Measurements from ENCODE around the gene APLP2. TPM values are rescaled to one million over a fixed set of nuclear protein-coding genes. Genes with fewer than 3 reads are reported as not detected.

Gene APLP2
- total and polyA plus RNA-seq, 4 experiments from 2014 or later, result 33.0 to 65.3 (median 50.3) TPM

- Mint-ChIP-seq H3K27ac (no peak overlapping the region), H3K36me3 (no peaks in the 10 kb centered on the region), H3K4me1 (peaks cover 0 to 5% (median 1%) of the 10 kb centered on the region in 4 donors), H3K4me3 (no peak overlapping the region), H3K27me3 (peaks cover 8 to 13% of the 10 kb centered on the region in 2 donors), H3K9me3 (peaks cover 0 to 3% (median 0%) of the 10 kb centered on the region in 8 donors)
- no peak for DNase-seq
- Histone ChIP-seq H3K27ac (ENCODE audit: low read depth, low read length) (no peak overlapping the region), H3K9me3 (ENCODE audit: control insufficient read depth in 1 of 2, low read length in 2 of 2) (no peaks in the 10 kb centered on the region), H3K4me1 (ENCODE audit: insufficient read depth, low read length) (no peaks in the 10 kb centered on the region), H3K4me3 (ENCODE audit: low read length in 2 of 2) (no peak overlapping the region), H3K27me3 (ENCODE audit: insufficient read depth, low read length) (no peaks in the 10 kb centered on the region), H3K36me3 (ENCODE audit: insufficient read depth, low read length) (no peaks in the 10 kb centered on the region)
- intact Hi-C loops (cut with micrococcal nuclease), result no loop called here
- POLR2A ChIA-PET (ENCODE audit: partially characterized antibody), result no interaction called here
- CTCF ChIA-PET (ENCODE audit: partially characterized antibody), result no interaction called here
Measured at GRCh38 chr11:130040281-130040940, 29.3 kb upstream of the APLP2 start.

- Histone ChIP-seq H3K36me3 (ENCODE audit: insufficient read depth, low read length) (no peaks in the 10 kb centered on the region), H3K4me1 (ENCODE audit: insufficient read depth, low read length) (no peaks in the 10 kb centered on the region), H3K9me3 (ENCODE audit: control insufficient read depth in 1 of 2, low read length in 2 of 2) (no peaks in the 10 kb centered on the region), H3K4me3 (ENCODE audit: low read length in 2 of 2) (no peak overlapping the region), H3K27me3 (ENCODE audit: insufficient read depth, low read length) (no peaks in the 10 kb centered on the region), H3K27ac (ENCODE audit: low read depth, low read length) (no peak overlapping the region)
- Mint-ChIP-seq H3K27ac (no peak overlapping the region), H3K27me3 (peaks cover 8 to 11% of the 10 kb centered on the region in 2 donors), H3K4me3 (no peak overlapping the region), H3K36me3 (no peaks in the 10 kb centered on the region), H3K4me1 (peaks cover 0 to 5% (median 1%) of the 10 kb centered on the region in 4 donors), H3K9me3 (peaks cover 0 to 3% (median 0%) of the 10 kb centered on the region in 8 donors)
- ChIA-PET POLR2A (ENCODE audit: partially characterized antibody) (no interaction called here), CTCF (ENCODE audit: partially characterized antibody) (interaction anchor here (1.0 kb wide), 1 partner anchor 90 kb away, joined by 3 read pairs; no protein-coding TSS in a partner anchor)
- intact Hi-C loops (cut with micrococcal nuclease), result no loop called here
- no peak for DNase-seq
Measured at GRCh38 chr11:130042093-130042591, 27.6 kb upstream of the APLP2 start.

GRCh38 chr11:130043575-130043974, 26.1 kb upstream of the APLP2 start:
- Mint-ChIP-seq H3K4me3 (peak overlapping the region in 1 of 8 donors; percentile 7), H3K27ac (no peak overlapping the region), H3K36me3 (no peaks in the 10 kb centered on the region), H3K27me3 (peaks cover 4 to 9% of the 10 kb centered on the region in 2 donors), H3K9me3 (peaks cover 0 to 2% (median 0%) of the 10 kb centered on the region in 8 donors), H3K4me1 (peaks cover 0 to 5% (median 1%) of the 10 kb centered on the region in 4 donors)
- Histone ChIP-seq H3K4me1 (ENCODE audit: insufficient read depth, low read length) (no peaks in the 10 kb centered on the region), H3K4me3 (ENCODE audit: low read length in 2 of 2) (no peak overlapping the region), H3K27me3 (ENCODE audit: insufficient read depth, low read length) (no peaks in the 10 kb centered on the region), H3K36me3 (ENCODE audit: insufficient read depth, low read length) (no peaks in the 10 kb centered on the region), H3K27ac (ENCODE audit: low read depth, low read length) (no peak overlapping the region), H3K9me3 (ENCODE audit: control insufficient read depth in 1 of 2, low read length in 2 of 2) (no peaks in the 10 kb centered on the region)
- ChIA-PET CTCF (ENCODE audit: partially characterized antibody) (no interaction called here), POLR2A (ENCODE audit: partially characterized antibody) (no interaction called here)
- DNase-seq, result no peak
- intact Hi-C loops (cut with micrococcal nuclease), result no loop called here

GRCh38 chr11:130047141-130047540, 22.6 kb upstream of the APLP2 start:
- CTCF ChIA-PET (ENCODE audit: partially characterized antibody), result interaction anchor here (1.9 kb wide), 1 partner anchor 14 kb away, joined by 5 read pairs; no protein-coding TSS in a partner anchor
- H3K4me1 ChIP-seq (ENCODE audit: insufficient read depth, low read length), result no peaks in the 10 kb centered on the region
- POLR2A ChIA-PET (ENCODE audit: partially characterized antibody), result interaction anchor here (0.7 kb wide), 1 partner anchor 58 kb away, joined by 3 read pairs; no protein-coding TSS in a partner anchor

GRCh38 chr11:130049328-130049771, 20.3 kb upstream of the APLP2 start:
- peaks cover 3 to 8% of the 10 kb centered on the region in 2 donors for H3K27me3 Mint-ChIP-seq
- POLR2A ChIA-PET (ENCODE audit: partially characterized antibody), result no interaction called here
- DNase-seq, result no peak
- H3K36me3 ChIP-seq (ENCODE audit: insufficient read depth, low read length), result no peaks in the 10 kb centered on the region
- H3K9me3 ChIP-seq (ENCODE audit: control insufficient read depth in 1 of 2, low read length in 2 of 2), result no peaks in the 10 kb centered on the region
- no peaks in the 10 kb centered on the region for H3K4me1 ChIP-seq (ENCODE audit: insufficient read depth, low read length)
- no peak overlapping the region for H3K4me3 ChIP-seq (ENCODE audit: low read length in 2 of 2)
- H3K9me3 Mint-ChIP-seq, result peaks cover 0 to 9% (median 1%) of the 10 kb centered on the region in 8 donors
- CTCF ChIA-PET (ENCODE audit: partially characterized antibody), result no interaction called here
- H3K4me1 Mint-ChIP-seq, result no peaks in the 10 kb centered on the region
- H3K36me3 Mint-ChIP-seq, result no peaks in the 10 kb centered on the region
- H3K27ac ChIP-seq (ENCODE audit: low read depth, low read length), result no peak overlapping the region
- no peak overlapping the region for H3K27ac Mint-ChIP-seq
- no peaks in the 10 kb centered on the region for H3K27me3 ChIP-seq (ENCODE audit: insufficient read depth, low read length)
- intact Hi-C loops (cut with micrococcal nuclease), result no loop called here
- no peak overlapping the region for H3K4me3 Mint-ChIP-seq

More at GRCh38 chr11:130047141-130047540, 22.6 kb upstream of the APLP2 start:
- peaks cover under 1 to 5% of the 10 kb centered on the region in 2 donors for H3K27me3 Mint-ChIP-seq
- Histone ChIP-seq H3K9me3 (ENCODE audit: control insufficient read depth in 1 of 2, low read length in 2 of 2) (no peaks in the 10 kb centered on the region), H3K4me3 (ENCODE audit: low read length in 2 of 2) (no peak overlapping the region), H3K27ac (ENCODE audit: low read depth, low read length) (no peak overlapping the region), H3K36me3 (ENCODE audit: insufficient read depth, low read length) (no peaks in the 10 kb centered on the region), H3K27me3 (ENCODE audit: insufficient read depth, low read length) (no peaks in the 10 kb centered on the region)
- no peak overlapping the region for H3K27ac Mint-ChIP-seq
- no peak for DNase-seq
- no peak overlapping the region for H3K4me3 Mint-ChIP-seq
- intact Hi-C loops (cut with micrococcal nuclease), result no loop called here
- H3K4me1 Mint-ChIP-seq, result peaks cover 0 to 3% (median under 1%) of the 10 kb centered on the region in 4 donors
- H3K9me3 Mint-ChIP-seq, result peaks cover 0 to 1% (median 0%) of the 10 kb centered on the region in 8 donors
- H3K36me3 Mint-ChIP-seq, result no peaks in the 10 kb centered on the region

- intact Hi-C loops (cut with micrococcal nuclease), result no loop called here
- H3K27ac ChIP-seq (ENCODE audit: low read depth, low read length), result no peak overlapping the region
- ChIA-PET CTCF (ENCODE audit: partially characterized antibody) (no interaction called here), POLR2A (ENCODE audit: partially characterized antibody) (no interaction called here)
- no peak for DNase-seq
- H3K9me3 Mint-ChIP-seq, result peaks cover 0 to 9% (median 1%) of the 10 kb centered on the region in 8 donors
- H3K27me3 Mint-ChIP-seq, result peaks cover 6 to 12% of the 10 kb centered on the region in 2 donors
- H3K36me3 Mint-ChIP-seq, result no peaks in the 10 kb centered on the region
- H3K9me3 ChIP-seq (ENCODE audit: control insufficient read depth in 1 of 2, low read length in 2 of 2), result no peaks in the 10 kb centered on the region
- no peak overlapping the region for H3K4me3 Mint-ChIP-seq
- no peaks in the 10 kb centered on the region for H3K27me3 ChIP-seq (ENCODE audit: insufficient read depth, low read length)
- no peaks in the 10 kb centered on the region for H3K36me3 ChIP-seq (ENCODE audit: insufficient read depth, low read length)
- no peak overlapping the region for H3K4me3 ChIP-seq (ENCODE audit: low read length in 2 of 2)
- no peaks in the 10 kb centered on the region for H3K4me1 ChIP-seq (ENCODE audit: insufficient read depth, low read length)
- H3K27ac Mint-ChIP-seq, result no peak overlapping the region
- H3K4me1 Mint-ChIP-seq, result no peaks in the 10 kb centered on the region
Measured at GRCh38 chr11:130050257-130050656, 19.4 kb upstream of the APLP2 start.

- DNase-seq, result no peak
- no peaks in the 10 kb centered on the region for H3K36me3 ChIP-seq (ENCODE audit: insufficient read depth, low read length)
- ChIA-PET CTCF (ENCODE audit: partially characterized antibody) (interaction anchor here (1.1 kb wide), 1 partner anchor 82 kb away, joined by 4 read pairs; no protein-coding TSS in a partner anchor), POLR2A (ENCODE audit: partially characterized antibody) (no interaction called here)
- no peaks in the 10 kb centered on the region for H3K9me3 ChIP-seq (ENCODE audit: control insufficient read depth in 1 of 2, low read length in 2 of 2)
- Mint-ChIP-seq H3K4me1 (no peaks in the 10 kb centered on the region), H3K27ac (no peak overlapping the region), H3K9me3 (peaks cover 0 to 9% (median 1%) of the 10 kb centered on the region in 8 donors), H3K4me3 (no peak overlapping the region), H3K27me3 (peaks cover 6 to 12% of the 10 kb centered on the region in 2 donors), H3K36me3 (no peaks in the 10 kb centered on the region)
- no peaks in the 10 kb centered on the region for H3K27me3 ChIP-seq (ENCODE audit: insufficient read depth, low read length)
- no peak overlapping the region for H3K27ac ChIP-seq (ENCODE audit: low read depth, low read length)
- intact Hi-C loops (cut with micrococcal nuclease), result no loop called here
- no peaks in the 10 kb centered on the region for H3K4me1 ChIP-seq (ENCODE audit: insufficient read depth, low read length)
- no peak overlapping the region for H3K4me3 ChIP-seq (ENCODE audit: low read length in 2 of 2)
Measured at GRCh38 chr11:130051082-130051481, 18.6 kb upstream of the APLP2 start.
